Esophagus (tissue), 2 donors: ENCODE results near the gene DNM1. TPM values are rescaled to one million over a fixed set of nuclear protein-coding genes. Genes with fewer than 3 reads are reported as not detected.
"Not testable (repeated sequence)": the region's sequence is repeated elsewhere in the genome, so short reads cannot be mapped to it uniquely, and the experiment has no call there.

ENCODE experiments used
- H3K27ac ChIP-seq, 2 donors: one replicate each; pipeline ENCODE4 v1.5.1; 2013; ENCODE audit warnings: low read depth in 2 of 2, mild to moderate bottlenecking in 2 of 2, inconsistent platforms in 1 of 2, low read length in 1 of 2, moderate library complexity in 1 of 2
- H3K27me3 ChIP-seq, 2 donors: one replicate each; pipeline ENCODE4 v1.6.1; 2013; ENCODE audit warnings: low read length in 2 of 2, control low read depth in 1 of 2, mild to moderate bottlenecking in 1 of 2; ENCODE audit not compliant: insufficient read depth in 2 of 2, control insufficient read depth in 1 of 2
- H3K36me3 ChIP-seq, 2 donors: one replicate each; pipeline ENCODE4 v1.6.1; 2013; ENCODE audit warnings: low read length in 1 of 2; ENCODE audit not compliant: control insufficient read depth in 2 of 2, insufficient read depth in 2 of 2
- H3K4me1 ChIP-seq, 2 donors: one replicate each; pipeline ENCODE4 v1.6.1; 2013; ENCODE audit warnings: low read length in 1 of 2; ENCODE audit not compliant: control insufficient read depth in 2 of 2, insufficient read depth in 2 of 2
- H3K4me3 ChIP-seq, 2 donors: one replicate each; pipeline ENCODE4 v1.5.1; 2013; ENCODE audit warnings: low read length in 2 of 2, mild to moderate bottlenecking in 2 of 2, low read depth in 1 of 2, moderate library complexity in 1 of 2
- H3K9me3 ChIP-seq, 2 donors: one replicate each; pipeline ENCODE4 v1.6.1; 2013; ENCODE audit warnings: mild to moderate bottlenecking in 2 of 2, low read depth in 1 of 2, low read length in 1 of 2, moderate library complexity in 1 of 2; ENCODE audit not compliant: control insufficient read depth in 2 of 2, insufficient read depth in 1 of 2
- WGBS, 2 donors: extraction: QIAGEN DNeasy Blood & Tissue Kit; methylation state at CpG; one replicate each; pipeline ENCODE4 v1.1.7; 2013; 5-methylcytosine and 5-hydroxymethylcytosine counted together
- polyA plus RNA-seq, 2 donors: library from polyadenylated mRNA; stranded (reverse); fragments of 200-250 nt; gene quantifications; one replicate each; pipeline ENCODE4 v1.2.3, GENCODE V29; 2013
- donor health status: healthy with polysubstance abuse.
- donor health status: Bipolar disorder and iron deficiency.

DNM1 gene
- polyA plus RNA-seq, 2 donors = 2.4 to 4.6 TPM

DNA sequence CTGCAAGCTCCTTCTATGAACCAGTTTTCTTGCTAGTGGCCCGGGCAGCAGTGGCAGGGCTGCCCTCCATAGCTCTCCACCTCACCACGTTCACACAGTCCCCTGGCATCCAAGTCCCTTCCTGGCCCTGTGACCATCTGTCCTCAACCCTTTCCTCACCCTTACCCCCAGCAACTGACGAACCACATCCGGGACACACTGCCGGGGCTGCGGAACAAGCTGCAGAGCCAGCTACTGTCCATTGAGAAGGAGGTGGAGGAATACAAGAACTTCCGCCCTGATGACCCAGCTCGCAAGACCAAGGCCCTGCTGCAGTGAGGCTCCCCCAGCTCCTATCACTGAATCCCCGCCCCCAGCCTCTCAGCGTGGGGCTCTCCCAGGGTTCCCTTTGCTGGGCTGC, 18.8 kb downstream of the DNM1 start:
- H3K36me3 ChIP-seq = no peaks in the 10 kb centered on the region
- H3K9me3 ChIP-seq = no peaks in the 10 kb centered on the region
- no peak overlapping the region for H3K4me3 ChIP-seq
- no peak overlapping the region for H3K27ac ChIP-seq
- H3K4me1 ChIP-seq = peaks cover 0 to 6% of the 10 kb centered on the region in 2 donors
- no peaks in the 10 kb centered on the region for H3K27me3 ChIP-seq
- 86 to 89% methylated on average over 10 of the region's 10 CpGs for WGBS, 2 donors

DNA sequence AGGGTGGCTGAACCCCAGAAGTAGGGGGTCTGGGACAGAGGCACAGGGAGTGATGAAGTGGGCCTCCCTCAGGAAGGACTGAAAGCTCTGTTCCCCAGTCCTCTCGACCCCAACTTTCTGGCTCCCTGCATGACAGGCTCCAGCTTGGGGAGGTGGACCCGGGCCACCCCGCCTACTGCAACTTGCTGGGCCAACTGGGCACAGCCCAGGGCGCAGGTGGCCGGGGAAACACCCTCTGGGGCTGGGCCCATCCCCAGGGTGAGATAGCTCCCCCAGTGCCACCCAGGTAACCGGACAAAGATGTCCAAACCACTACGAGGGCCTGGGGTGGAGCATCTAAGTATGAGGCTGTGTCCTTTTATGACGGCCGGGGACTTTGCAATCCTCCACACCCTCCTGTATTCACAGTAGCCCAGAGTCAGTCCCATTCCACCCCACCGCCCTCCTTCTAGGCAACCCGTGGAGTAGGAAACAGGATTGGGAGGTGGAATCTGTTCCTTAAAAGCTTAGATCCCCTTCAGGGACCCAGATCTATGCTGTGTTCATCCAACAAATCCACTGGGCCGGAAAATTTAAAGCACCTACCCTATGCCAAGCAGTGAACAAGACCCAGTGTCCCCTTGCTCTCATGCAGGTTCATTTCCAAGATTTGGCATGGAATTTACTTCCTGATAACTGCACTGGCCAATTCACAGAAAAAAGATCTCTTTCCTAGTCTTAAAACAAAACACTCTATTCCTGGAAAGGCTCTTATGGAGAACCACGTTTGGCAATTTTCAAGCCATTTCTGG, 19.9 kb downstream of the DNM1 start:
- H3K27ac ChIP-seq = no peak overlapping the region
- H3K4me3 ChIP-seq = no peak overlapping the region
- no peaks in the 10 kb centered on the region for H3K36me3 ChIP-seq
- H3K4me1 ChIP-seq = peaks cover 0 to 5% of the 10 kb centered on the region in 2 donors
- H3K9me3 ChIP-seq = no peaks in the 10 kb centered on the region
- no peaks in the 10 kb centered on the region for H3K27me3 ChIP-seq
- WGBS, 2 donors = 84 to 86% methylated on average over 13 of the region's 13 CpGs

DNA sequence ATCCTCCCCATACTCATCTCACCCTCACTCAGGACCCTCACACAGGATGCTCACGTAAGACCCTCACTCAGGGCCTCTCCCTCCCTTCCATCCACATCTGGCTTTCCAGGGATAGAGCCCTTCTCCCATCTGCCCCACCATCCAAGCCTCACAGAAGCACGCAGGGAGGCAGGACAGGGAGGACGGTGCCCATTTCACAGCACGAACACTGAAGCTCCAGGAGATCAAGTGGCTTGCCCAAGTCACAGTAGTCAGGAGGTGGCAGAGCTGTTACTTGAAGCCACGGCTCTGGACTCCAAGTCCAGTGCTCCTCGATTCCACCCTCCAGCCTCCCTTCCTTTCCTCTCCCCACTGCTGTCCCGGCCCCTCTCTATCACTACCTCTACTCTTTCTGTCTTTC, 21.7 kb downstream of the DNM1 start:
- Histone ChIP-seq H3K4me1 (no peaks in the 10 kb centered on the region), H3K9me3 (no peaks in the 10 kb centered on the region), H3K4me3 (no peak overlapping the region), H3K27me3 (no peaks in the 10 kb centered on the region), H3K27ac (no peak overlapping the region), H3K36me3 (no peaks in the 10 kb centered on the region)
- 90 to 92% methylated on average over 7 of the region's 7 CpGs for WGBS, 2 donors

DNA sequence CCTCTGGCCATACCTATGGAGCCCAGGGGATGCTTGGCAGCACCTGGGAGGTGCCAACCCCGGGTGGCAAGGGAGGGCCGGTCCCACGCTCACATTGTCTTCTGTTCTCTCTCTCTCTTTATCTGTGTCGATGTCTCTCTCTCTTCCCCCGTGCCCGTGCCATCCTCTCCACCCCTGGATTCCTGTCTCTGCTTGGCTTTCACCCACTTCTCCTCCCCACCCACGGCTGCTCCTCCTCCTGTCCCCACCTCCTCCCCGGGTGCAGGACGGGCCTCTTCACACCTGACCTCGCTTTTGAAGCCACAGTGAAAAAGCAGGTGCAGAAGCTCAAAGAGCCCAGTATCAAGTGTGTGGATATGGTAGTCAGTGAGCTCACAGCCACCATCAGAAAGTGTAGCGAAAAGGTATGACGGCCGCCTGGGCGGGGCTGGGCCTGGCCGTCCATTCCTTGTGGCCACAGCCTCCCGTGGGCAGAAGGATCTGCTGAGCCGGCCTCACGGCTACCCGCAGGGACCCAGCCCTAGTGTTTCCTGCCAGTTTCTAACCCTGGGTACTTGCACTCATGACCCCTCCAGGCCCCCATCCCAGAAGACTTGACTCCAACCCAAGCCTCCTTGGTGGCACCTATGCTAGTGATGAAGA, 22.7 kb downstream of the DNM1 start:
- no peak overlapping the region for H3K4me3 ChIP-seq
- H3K4me1 ChIP-seq = no peaks in the 10 kb centered on the region
- H3K27me3 ChIP-seq = no peaks in the 10 kb centered on the region
- no peak overlapping the region for H3K27ac ChIP-seq
- H3K9me3 ChIP-seq = no peaks in the 10 kb centered on the region
- H3K36me3 ChIP-seq = no peaks in the 10 kb centered on the region
- WGBS, 2 donors = 71 to 74% methylated on average over 19 of the region's 19 CpGs

DNA sequence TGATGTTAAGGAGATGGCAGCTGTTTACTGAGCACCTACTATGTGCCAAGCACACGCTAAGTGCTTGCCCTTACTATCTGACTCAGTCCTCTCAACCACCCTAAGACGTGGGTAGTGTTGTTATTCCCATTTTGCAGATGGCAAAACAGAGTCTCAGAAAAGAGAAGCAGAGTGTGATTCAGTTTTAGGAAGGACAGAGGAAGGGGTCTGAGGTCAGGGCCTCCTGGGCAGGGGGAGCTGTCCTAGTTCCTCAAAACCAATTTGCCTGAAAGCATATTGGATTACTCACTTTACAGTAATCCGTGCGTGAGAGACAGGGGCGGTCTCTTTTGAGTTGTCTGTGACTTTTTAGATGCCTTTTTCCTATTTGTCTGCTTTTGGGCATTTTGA, 23.2 kb downstream of the DNM1 start:
- Histone ChIP-seq H3K27ac (no peak overlapping the region), H3K4me3 (no peak overlapping the region), H3K4me1 (no peaks in the 10 kb centered on the region), H3K27me3 (no peaks in the 10 kb centered on the region), H3K36me3 (no peaks in the 10 kb centered on the region), H3K9me3 (no peaks in the 10 kb centered on the region)
- 77 to 85% methylated on average over 5 of the region's 5 CpGs for WGBS, 2 donors

DNA sequence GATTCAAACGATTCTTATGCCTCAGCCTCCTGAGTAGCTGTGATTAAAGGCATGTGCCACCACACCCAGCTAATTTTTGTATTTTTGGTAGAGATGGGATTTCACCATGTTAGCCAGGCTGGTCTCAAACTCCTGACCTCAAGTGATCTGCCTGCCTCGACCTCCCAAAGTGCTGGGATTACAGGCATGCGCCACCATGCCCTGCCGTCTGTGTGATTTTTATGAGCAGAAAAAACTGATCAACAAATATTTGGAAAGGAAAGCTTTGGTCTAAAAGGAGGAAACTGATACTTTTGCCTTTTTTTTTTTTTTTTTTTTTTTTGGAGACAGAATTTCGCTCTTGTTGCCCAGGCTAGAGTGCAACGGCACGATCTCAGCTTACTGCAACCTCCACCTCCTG, 27.7 kb downstream of the DNM1 start:
- not testable (repeated sequence) for H3K4me1 ChIP-seq, H3K27me3 ChIP-seq, H3K9me3 ChIP-seq, H3K27ac ChIP-seq, H3K36me3 ChIP-seq, H3K4me3 ChIP-seq
- WGBS, 2 donors = 83 to 87% methylated on average over 6 to 7 of the region's 7 CpGs

DNA sequence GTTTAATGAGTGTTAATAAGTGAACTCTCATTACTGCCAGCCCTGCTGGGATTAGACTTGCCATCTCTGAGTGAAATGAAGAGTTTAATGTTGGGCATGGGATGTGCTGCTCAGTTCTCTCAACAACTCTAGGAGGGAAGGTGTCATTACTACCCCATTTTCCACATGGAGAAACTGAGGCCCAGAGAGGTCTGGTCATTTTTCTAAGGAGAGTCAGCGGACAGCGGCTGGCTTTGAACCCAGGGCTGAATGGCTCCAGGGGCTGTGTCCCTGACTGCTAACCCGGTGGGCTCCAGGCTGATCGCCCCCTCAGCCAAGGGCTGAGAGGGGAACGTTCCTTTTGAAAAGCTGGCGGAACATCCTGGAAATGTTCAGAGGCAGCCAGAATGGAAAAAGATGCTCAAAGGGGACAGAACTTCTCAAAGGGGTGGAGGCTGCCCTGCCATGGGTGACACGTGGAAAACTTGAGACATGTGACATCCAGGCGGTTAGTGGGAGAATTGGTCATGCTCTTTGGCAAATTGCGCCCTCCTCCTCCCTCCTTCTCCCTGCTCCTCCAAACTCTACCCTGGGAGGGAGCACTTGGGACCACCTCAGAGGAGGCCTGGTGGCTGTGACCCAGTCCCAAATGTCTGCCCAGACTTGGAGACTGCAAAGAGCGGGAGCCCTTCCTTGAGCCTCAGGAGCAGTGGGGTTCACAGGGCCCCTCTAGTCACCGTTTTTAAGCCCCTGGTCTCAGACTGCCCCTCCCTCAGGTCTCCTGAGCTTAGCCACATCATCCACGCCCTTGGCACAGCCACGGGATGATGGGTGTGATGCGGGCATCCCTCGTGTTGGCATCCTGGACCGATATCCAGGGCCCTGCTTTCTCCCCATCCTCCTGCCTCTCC, 28.7 kb downstream of the DNM1 start:
- H3K4me3 ChIP-seq = no peak overlapping the region
- 65 to 72% methylated on average over 16 of the region's 16 CpGs for WGBS, 2 donors
- no peaks in the 10 kb centered on the region for H3K4me1 ChIP-seq
- no peak overlapping the region for H3K27ac ChIP-seq
- H3K27me3 ChIP-seq = no peaks in the 10 kb centered on the region
- H3K36me3 ChIP-seq = no peaks in the 10 kb centered on the region
- H3K9me3 ChIP-seq = no peaks in the 10 kb centered on the region

DNA sequence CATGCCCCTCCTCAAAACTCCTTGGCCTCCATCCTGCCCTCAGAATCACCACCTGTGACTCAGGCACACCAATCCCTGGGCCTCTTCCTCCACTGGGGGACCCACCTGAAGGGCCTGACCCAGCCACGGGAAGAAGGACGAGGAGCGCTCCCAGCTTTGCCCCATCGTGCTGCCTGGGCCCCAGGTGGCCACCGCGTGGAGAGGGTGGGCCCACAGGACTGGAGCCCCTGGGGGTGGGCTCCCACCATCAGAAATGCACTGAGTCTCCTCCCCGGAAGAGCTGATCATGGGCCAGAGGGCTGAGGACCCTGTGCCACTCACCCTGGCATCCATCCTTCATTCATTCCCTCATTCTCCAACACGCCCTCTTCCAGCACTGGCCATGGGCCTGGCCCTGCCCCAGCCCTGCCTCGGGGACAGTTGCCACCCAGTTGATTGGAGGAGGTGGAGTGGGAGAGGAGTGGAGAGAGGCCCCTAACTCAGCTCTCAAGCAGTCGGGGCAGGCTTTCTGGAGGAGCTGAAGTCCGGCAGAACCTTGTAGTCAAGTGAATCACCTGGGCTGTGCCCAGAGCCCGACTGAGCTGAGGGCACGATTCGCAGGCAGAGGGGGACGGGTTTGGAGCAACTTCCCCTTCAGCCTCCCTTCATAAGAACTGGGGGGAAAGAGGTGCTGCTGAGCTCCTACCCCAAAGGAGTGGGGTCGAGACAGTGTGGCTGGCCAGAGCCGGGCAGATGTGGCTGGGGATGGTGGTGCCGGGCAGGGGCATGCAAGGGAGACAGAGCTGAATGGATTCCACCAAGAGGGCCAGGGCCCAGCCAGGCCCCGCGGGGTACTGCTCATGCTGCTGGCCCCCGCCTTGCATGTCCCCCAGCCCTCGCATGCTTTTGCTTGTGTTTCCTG, 29.6 kb downstream of the DNM1 start:
- H3K4me1 ChIP-seq = no peaks in the 10 kb centered on the region
- H3K27ac ChIP-seq = no peak overlapping the region
- H3K9me3 ChIP-seq = no peaks in the 10 kb centered on the region
- H3K4me3 ChIP-seq = no peak overlapping the region
- no peaks in the 10 kb centered on the region for H3K36me3 ChIP-seq
- 79 to 82% methylated on average over 22 of the region's 22 CpGs for WGBS, 2 donors
- no peaks in the 10 kb centered on the region for H3K27me3 ChIP-seq
